Measurements from ENCODE around the gene OR4D11.

GRCh38 chr11:59548309-59548656 is 44.9 kb downstream of the OR4D11 start:
- TF ChIP-seq NR2F1 (CRISPR knock-in tag; IDR thresholded peaks at IDR 0.05) (no peak), HOXA3 (CRISPR knock-in tag; IDR thresholded peaks at IDR 0.05) (no peak), SAFB2 (CRISPR knock-in tag; IDR thresholded peaks at IDR 0.05; ENCODE audit: borderline replicate concordance, low read depth) (no peak), E2F5 (CRISPR knock-in tag; conservative IDR thresholded peaks at IDR 0.05) (no peak), ZNF788 (CRISPR knock-in tag; IDR thresholded peaks at IDR 0.05; ENCODE audit: borderline replicate concordance) (no peak), EP300 (IDR thresholded peaks at IDR 0.05; ENCODE audit: low read depth in 2 of 2, low read length in 2 of 2) (no peak), EP300 (CRISPR knock-in tag; IDR thresholded peaks at IDR 0.05; ENCODE audit: borderline replicate concordance) (no peak), CTCF (CRISPR knock-in tag; IDR thresholded peaks at IDR 0.05) (no peak), CBFB (CRISPR knock-in tag; IDR thresholded peaks at IDR 0.05) (no peak), PATZ1 (CRISPR knock-in tag; IDR thresholded peaks at IDR 0.05) (no peak), FOXP1 (IDR thresholded peaks at IDR 0.05) (no peak), FOXP1 (CRISPR knock-in tag; IDR thresholded peaks at IDR 0.05) (no peak), NBN (conservative IDR thresholded peaks at IDR 0.05) (no peak)
